CD4-positive, alpha-beta T cell treated with Interleukin-1 beta for 1 hour (primary cell): Measurements from ENCODE around the gene TAC4.

Source experiments
- DNase-seq, 2 donors: peaks; one replicate each; pipeline ENCODE4 v3.0.0-alpha.2; 2020 to 2022

Gene TAC4

GRCh38 chr17:49798182-49798581 is 49.7 kb downstream of the TAC4 start:
- DNase-seq, result no peak

- DNase-seq, result no peak
These were observed 52.5 kb downstream of the TAC4 start for GRCh38 chr17:49795372-49795771.

- no peak for DNase-seq
These were observed 54.6 kb downstream of the TAC4 start for GRCh38 chr17:49793309-49793708.

GRCh38 chr17:49789243-49789578 is 58.7 kb downstream of the TAC4 start:
- DNase-seq, result no peak

GRCh38 chr17:49788478-49789242 is 59.2 kb downstream of the TAC4 start, which contains the start of gene KAT7:
Gene KAT7 (plus strand): TSS chr17:49788681. CDS start chr17:49788835, 154 bp downstream.
- peak; percentile 99 for DNase-seq
